ENCODE data around the gene ELOA.

DNA sequence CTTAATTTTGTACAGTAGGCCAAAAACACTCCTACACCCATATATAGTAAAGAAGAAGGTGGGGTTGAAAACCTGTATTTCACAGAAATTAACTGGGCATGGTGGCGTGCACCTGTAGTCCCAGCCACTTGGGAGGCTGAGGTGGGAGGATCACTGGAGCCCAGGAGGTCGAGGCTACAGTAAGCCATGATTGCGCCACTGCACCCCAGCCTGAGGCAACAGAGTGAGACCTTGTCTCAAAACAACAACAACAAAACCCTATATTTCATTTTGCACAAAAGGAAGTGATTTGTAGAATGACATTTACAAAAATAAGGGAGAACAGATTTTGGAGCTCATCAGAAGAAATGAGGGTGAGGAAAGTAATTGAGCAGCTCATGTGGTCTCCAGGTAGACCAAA is 45.4 kb downstream of the ELOA start:
- TF ChIP-seq, protein P1, sequence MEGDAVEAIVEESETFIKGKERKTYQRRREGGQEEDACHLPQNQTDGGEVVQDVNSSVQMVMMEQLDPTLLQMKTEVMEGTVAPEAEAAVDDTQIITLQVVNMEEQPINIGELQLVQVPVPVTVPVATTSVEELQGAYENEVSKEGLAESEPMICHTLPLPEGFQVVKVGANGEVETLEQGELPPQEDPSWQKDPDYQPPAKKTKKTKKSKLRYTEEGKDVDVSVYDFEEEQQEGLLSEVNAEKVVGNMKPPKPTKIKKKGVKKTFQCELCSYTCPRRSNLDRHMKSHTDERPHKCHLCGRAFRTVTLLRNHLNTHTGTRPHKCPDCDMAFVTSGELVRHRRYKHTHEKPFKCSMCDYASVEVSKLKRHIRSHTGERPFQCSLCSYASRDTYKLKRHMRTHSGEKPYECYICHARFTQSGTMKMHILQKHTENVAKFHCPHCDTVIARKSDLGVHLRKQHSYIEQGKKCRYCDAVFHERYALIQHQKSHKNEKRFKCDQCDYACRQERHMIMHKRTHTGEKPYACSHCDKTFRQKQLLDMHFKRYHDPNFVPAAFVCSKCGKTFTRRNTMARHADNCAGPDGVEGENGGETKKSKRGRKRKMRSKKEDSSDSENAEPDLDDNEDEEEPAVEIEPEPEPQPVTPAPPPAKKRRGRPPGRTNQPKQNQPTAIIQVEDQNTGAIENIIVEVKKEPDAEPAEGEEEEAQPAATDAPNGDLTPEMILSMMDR (IDR thresholded peaks at IDR 0.05), result no peak
- no peak for TF ChIP-seq POLR2AphosphoS5 (IDR thresholded peaks at IDR 0.05)

All from transverse colon (tissue), 4 donors.